ENCODE results near the gene RDM1. TPM values are rescaled to one million over a fixed set of nuclear protein-coding genes. Genes with fewer than 3 reads are reported as not detected.

Gene RDM1
- total and polyA plus RNA-seq, 8 donors, result 0.98 to 5.9 TPM; not detected in 6

DNA sequence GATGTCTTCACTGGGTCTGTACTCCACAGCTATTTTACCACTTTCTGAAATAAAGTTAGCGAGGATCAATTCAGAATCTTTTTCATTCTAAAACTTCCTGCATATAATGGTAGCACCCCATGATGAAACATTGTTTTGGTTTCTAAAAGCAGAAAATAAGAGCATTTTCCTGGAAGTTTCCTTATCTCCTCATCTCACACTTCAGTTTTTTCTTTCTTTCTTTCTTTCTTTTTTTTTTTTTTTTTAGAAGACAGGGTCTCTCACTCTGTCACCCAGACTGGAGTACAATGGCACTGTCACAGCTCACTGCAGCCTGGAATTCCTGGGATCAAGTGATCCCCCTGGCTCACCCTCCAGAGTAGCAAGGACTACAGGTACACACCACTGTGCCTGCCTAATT, 10.3 kb downstream of the RDM1 start:
- H3K4me1 ChIP-seq, result no peaks in the 10 kb centered on the region
- no peak for DNase-seq
- H3K9me3 ChIP-seq, result no peaks in the 10 kb centered on the region
- H3K27ac ChIP-seq, result no peak overlapping the region
- TF ChIP-seq EP300 (IDR thresholded peaks at IDR 0.05), result no peak
- TF ChIP-seq POLR2A (IDR thresholded peaks at IDR 0.05), result no peak
- TF ChIP-seq, protein P1, sequence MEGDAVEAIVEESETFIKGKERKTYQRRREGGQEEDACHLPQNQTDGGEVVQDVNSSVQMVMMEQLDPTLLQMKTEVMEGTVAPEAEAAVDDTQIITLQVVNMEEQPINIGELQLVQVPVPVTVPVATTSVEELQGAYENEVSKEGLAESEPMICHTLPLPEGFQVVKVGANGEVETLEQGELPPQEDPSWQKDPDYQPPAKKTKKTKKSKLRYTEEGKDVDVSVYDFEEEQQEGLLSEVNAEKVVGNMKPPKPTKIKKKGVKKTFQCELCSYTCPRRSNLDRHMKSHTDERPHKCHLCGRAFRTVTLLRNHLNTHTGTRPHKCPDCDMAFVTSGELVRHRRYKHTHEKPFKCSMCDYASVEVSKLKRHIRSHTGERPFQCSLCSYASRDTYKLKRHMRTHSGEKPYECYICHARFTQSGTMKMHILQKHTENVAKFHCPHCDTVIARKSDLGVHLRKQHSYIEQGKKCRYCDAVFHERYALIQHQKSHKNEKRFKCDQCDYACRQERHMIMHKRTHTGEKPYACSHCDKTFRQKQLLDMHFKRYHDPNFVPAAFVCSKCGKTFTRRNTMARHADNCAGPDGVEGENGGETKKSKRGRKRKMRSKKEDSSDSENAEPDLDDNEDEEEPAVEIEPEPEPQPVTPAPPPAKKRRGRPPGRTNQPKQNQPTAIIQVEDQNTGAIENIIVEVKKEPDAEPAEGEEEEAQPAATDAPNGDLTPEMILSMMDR (IDR thresholded peaks at IDR 0.05), result no peak
- no peak for TF ChIP-seq POLR2AphosphoS5 (IDR thresholded peaks at IDR 0.05)
- peaks cover 0 to 7% (median 0%) of the 10 kb centered on the region in 3 donors for H3K27me3 ChIP-seq
- no peak overlapping the region for H3K4me3 ChIP-seq
- intact Hi-C loops (cut with DNase I; ENCODE audit: low total_unique reads), result no loop called here
- 95 to 100% (median 97%) methylated on average over 1 of the region's 1 CpG for WGBS, 5 donors
- no peaks in the 10 kb centered on the region for H3K36me3 ChIP-seq

DNA sequence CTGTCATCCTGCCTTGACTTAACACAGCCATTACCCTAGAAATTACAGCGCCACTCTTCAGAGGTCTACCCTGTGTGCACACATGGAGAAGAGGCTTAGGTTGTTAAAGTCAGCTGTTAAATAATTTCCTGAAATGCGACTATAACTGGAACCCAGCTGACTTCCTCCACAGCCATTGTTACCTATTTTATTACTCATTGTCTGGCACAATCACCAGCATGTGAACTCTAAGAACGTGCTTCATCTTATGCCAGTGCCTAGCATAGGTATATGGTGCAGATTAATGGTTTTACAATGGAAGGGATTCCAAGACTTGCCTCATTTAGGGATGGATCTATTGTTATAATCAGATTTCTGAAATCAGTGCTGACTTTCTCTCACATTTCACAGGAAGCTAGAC, 11.9 kb downstream of the RDM1 start:
- no peaks in the 10 kb centered on the region for H3K9me3 ChIP-seq
- no peaks in the 10 kb centered on the region for H3K36me3 ChIP-seq
- WGBS, 5 donors, result 62 to 81% (median 73%) methylated on average over 3 of the region's 3 CpGs
- no peak for DNase-seq
- intact Hi-C loops (cut with DNase I; ENCODE audit: low total_unique reads), result no loop called here
- no peak overlapping the region for H3K27ac ChIP-seq
- no peaks in the 10 kb centered on the region for H3K4me1 ChIP-seq
- no peak overlapping the region for H3K4me3 ChIP-seq
- H3K27me3 ChIP-seq, result peaks cover 0 to 7% (median 0%) of the 10 kb centered on the region in 3 donors
- TF ChIP-seq POLR2AphosphoS5 (IDR thresholded peaks at IDR 0.05) (no peak), EP300 (IDR thresholded peaks at IDR 0.05) (no peak), POLR2A (IDR thresholded peaks at IDR 0.05) (no peak)
- TF ChIP-seq, protein P1 (IDR thresholded peaks at IDR 0.05), result no peak

DNA sequence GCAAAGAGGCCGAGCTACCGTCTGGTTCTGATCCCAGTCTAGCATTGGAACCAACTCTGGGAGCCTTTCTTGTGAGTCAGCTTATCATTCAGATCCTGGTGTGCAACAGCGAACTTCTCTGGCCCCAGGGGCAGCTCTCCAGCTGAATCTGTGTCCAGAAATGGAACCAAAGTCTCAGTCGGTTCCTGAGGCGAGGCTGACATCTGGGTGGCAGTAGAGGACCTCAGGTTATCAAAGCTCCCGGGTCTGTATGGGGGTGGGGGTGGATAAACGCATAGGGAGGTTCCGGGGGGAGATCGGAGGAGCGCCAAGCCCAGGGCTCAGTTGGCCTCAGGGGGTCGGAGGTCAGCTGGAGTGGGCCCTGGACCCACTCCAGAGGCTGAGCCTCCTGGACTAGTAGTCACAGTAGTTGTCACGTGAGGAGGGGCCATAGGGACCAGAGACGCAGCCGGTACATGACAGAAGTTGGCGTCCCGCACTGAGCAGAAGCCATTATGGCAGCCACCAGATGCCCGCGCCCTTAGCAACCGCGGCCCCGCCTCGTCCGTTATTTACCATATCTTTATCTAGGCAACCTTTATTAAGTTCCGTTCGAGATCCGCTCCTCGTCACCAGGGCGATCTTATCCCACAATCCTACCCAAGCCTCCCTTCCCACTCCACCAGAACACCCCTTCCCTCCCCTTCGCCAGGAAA, 12.9 kb downstream of the RDM1 start:
- H3K27ac ChIP-seq, result no peak overlapping the region
- intact Hi-C loops (cut with DNase I; ENCODE audit: low total_unique reads), result no loop called here
- H3K9me3 ChIP-seq, result no peaks in the 10 kb centered on the region
- TF ChIP-seq, protein P1 (IDR thresholded peaks at IDR 0.05), result no peak
- TF ChIP-seq EP300 (IDR thresholded peaks at IDR 0.05), result no peak
- no peak for TF ChIP-seq POLR2A (IDR thresholded peaks at IDR 0.05)
- no peak for TF ChIP-seq POLR2AphosphoS5 (IDR thresholded peaks at IDR 0.05)
- H3K27me3 ChIP-seq, result peaks cover 0 to 4% (median 0%) of the 10 kb centered on the region in 3 donors
- no peaks in the 10 kb centered on the region for H3K4me1 ChIP-seq
- no peak overlapping the region for H3K4me3 ChIP-seq
- no peaks in the 10 kb centered on the region for H3K36me3 ChIP-seq
- WGBS, 5 donors, result 94 to 98% (median 96%) methylated on average over 27 to 29 of the region's 29 CpGs
- DNase-seq, result no peak

DNA sequence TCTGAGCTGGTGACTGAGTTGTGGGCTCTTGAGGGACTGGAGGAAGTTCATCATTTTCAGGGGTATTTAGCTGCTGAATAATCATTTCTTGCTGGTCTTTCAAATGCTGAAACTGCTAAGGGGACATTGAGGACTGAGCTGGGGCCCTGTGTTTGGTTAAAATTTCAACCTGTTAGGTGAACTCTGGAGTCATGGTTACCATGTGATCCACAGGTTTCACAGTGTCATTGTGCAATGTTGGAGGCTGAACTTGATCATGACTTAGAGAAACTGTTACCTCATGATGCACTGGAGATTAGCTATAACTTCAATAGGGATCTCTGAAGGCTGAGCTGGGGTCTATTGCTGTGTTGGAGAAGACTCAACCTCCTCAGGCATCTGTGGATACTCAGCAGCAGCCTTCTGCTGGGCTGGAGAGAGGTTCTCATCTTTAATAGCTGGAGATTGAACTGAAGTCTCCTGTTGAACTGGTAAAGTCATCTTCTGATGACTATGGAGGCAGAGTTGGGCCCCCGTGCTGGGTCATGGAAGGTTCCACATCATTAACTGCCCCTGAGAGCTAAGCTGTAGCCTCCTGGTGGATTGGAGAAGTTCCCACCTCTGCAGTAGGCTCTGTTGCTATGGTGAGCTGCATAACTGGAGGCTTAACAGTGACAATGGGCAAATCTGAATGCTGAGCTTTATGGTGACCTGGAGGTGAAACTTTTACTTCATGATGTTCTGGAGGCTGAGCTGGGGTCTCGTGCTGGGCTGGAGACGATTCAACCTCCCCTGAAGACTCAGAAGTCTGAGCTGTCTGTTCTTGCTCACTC, 15.2 kb downstream of the RDM1 start:
- Histone ChIP-seq H3K9me3 (no peaks in the 10 kb centered on the region), H3K4me3 (no peak overlapping the region), H3K27me3 (peaks cover 0 to 4% (median 0%) of the 10 kb centered on the region in 3 donors), H3K36me3 (no peaks in the 10 kb centered on the region), H3K4me1 (no peaks in the 10 kb centered on the region), H3K27ac (no peak overlapping the region)
- intact Hi-C loops (cut with DNase I; ENCODE audit: low total_unique reads), result no loop called here
- 63 to 90% (median 87%) methylated on average over 3 of the region's 3 CpGs for WGBS, 5 donors
- no peak for DNase-seq
- TF ChIP-seq EP300 (IDR thresholded peaks at IDR 0.05) (no peak), POLR2AphosphoS5 (IDR thresholded peaks at IDR 0.05) (no peak), POLR2A (IDR thresholded peaks at IDR 0.05) (no peak)
- TF ChIP-seq, protein P1 (IDR thresholded peaks at IDR 0.05), result no peak

Data from stomach (tissue), 9 donors.